ENCODE results near the gene KDF1. TPM values are rescaled to one million over a fixed set of nuclear protein-coding genes. Genes with fewer than 3 reads are reported as not detected.
"Not testable (repeated sequence)": the region's sequence is repeated elsewhere in the genome, so short reads cannot be mapped to it uniquely, and the experiment has no call there.

Gene KDF1
- total and polyA plus RNA-seq, 2 of the 13 experiments (the other 11 are each of a cell fraction or from before 2014, with no cell fraction given): 1.9 to 4.9 TPM

GRCh38 chr1:26948725-26949057 is 11.6 kb downstream of the KDF1 start:
- peak overlapping the region; percentile 43; the same call in 1 of the 2 replicates for H3K4me2 ChIP-seq (ENCODE audit: low read depth, low read length)
- H3K79me2 ChIP-seq (ENCODE audit: insufficient read depth, low read length); CTCF ChIA-PET (ENCODE audit: low intra/inter-chr PET ratio, low total read pairs); ATAC-seq; FAIRE-seq; H3K4me3 ChIP-seq (replicated peaks in 1 of 3; ENCODE audit: insufficient read depth in 1 of 3, low read depth in 2 of 3, low read length in 3 of 3); H3K9me3 ChIP-seq (ENCODE audit: low read length); H3K27me3 ChIP-seq (ENCODE audit: control insufficient read depth in 1 of 2, insufficient read depth in 2 of 2, low read length in 2 of 2); H2AFZ ChIP-seq (ENCODE audit: low read length); DNase-seq (ENCODE audit: low spot score); BruUV-seq (replicated peaks); in situ Hi-C loops (cut with HindIII; ENCODE audit: extremely low pct_ligation_motif_present, low pct_unique_long_range_greater_than_20kb); H4K20me1 ChIP-seq (ENCODE audit: insufficient read depth, low read length); intact Hi-C loops (cut with micrococcal nuclease; ENCODE audit: unreplicated experiment): not testable (repeated sequence)
- H3K27ac ChIP-seq (ENCODE audit: extremely low read length, insufficient read depth, low read length): peak overlapping the region; percentile 63
- H3K36me3 ChIP-seq (replicated peaks in 1 of 2; ENCODE audit: control insufficient read depth in 1 of 2, insufficient read depth in 2 of 2, low read length in 2 of 2): peaks cover 11 to 15% of the 10 kb centered on the region in 2 experiments; a peak in 4 of 5 replicates
- WGBS (ENCODE audit: low lambda C conversion rate): 89% methylated on average over 16 of the region's 16 CpGs
- peak overlapping the region; percentile 36; the same call in 1 of the 2 replicates for H3K9ac ChIP-seq (ENCODE audit: insufficient read depth, low read depth, low read length)
- POLR2A ChIA-PET: interaction anchor here (2.3 to 12.9 kb wide), 4 partner anchors 37 to 59 kb away, joined by 9 to 371 read pairs (median 19); partner anchors contain the start of genes GPN2, NR0B2 and TRNP1
- peak; percentile 53; the same call in 1 of the 2 replicates for TF ChIP-seq ZNF687 (CRISPR knock-in tag; IDR thresholded peaks at IDR 0.05)
- TF ChIP-seq ZBTB7A (CRISPR knock-in tag; IDR thresholded peaks at IDR 0.05): 0 out of 2 replicates have a peak, but pooled peaks have one; percentile 11
- TF ChIP-seq ZNF800 (CRISPR knock-in tag; IDR thresholded peaks at IDR 0.05): 0 out of 2 replicates have a peak, but pooled peaks have one; percentile 18
- TF ChIP-seq ZMYM4 (CRISPR knock-in tag; IDR thresholded peaks at IDR 0.05): peak; percentile 42; the same call in 1 of the 2 replicates
- 0 out of 2 replicates have a peak, but pooled peaks have one; percentile 42 for TF ChIP-seq ZSCAN30 (CRISPR knock-in tag; IDR thresholded peaks at IDR 0.05)
- TF ChIP-seq ZBTB38 (CRISPR knock-in tag; IDR thresholded peaks at IDR 0.05): peak; percentile 63; the same call in 1 of the 2 replicates
- peak; percentile 10; the same call in 1 of the 2 replicates for TF ChIP-seq GFI1 (CRISPR knock-in tag; IDR thresholded peaks at IDR 0.05; ENCODE audit: borderline replicate concordance)
- H3K4me1 ChIP-seq (ENCODE audit: insufficient read depth, low read length): peaks cover 75% of the 10 kb centered on the region
